Endometrial microvascular endothelial cells (primary cell): ENCODE data around the gene GTF2E1. TPM values are rescaled to one million over a fixed set of nuclear protein-coding genes. Genes with fewer than 3 reads are reported as not detected.
"Not testable (repeated sequence)": the region's sequence is repeated elsewhere in the genome, so short reads cannot be mapped to it uniquely, and the experiment has no call there.

Experiments used
- in situ Hi-C: cut with HindIII; loops from 2 replicates; pipeline ENCODE4 v1.10.0; 2017; ENCODE audit warnings: low sequenced_read_pairs, low pct_unique_long_range_greater_than_20kb; ENCODE audit errors: inconsistent ontology term
- total RNA-seq: library from RNA; depleted of rRNA; stranded (reverse); fragments of >200 nt; gene quantifications from one replicate; pipeline ENCODE4 v1.2.3, GENCODE V29; 2015; ENCODE audit errors: inconsistent ontology term

GTF2E1 gene
- total RNA-seq = 41.6 TPM

GRCh38 chr3:120742198-120742848 is at the start of gene GTF2E1, which contains the start of gene RABL3:
Gene GTF2E1, plus strand, starts transcription at chr3:120742744. Its CDS starts 7,809 bp downstream, at chr3:120750553.
Gene RABL3, minus strand, starts transcription at chr3:120742516. Its CDS starts 9 bp downstream, at chr3:120742507.
- in situ Hi-C loops = no loop called here

- in situ Hi-C loops = no loop called here
Measured at GRCh38 chr3:120693439-120694171, 48.9 kb upstream of the GTF2E1 start.

GRCh38 chr3:120699333-120699732 is 43.2 kb upstream of the GTF2E1 start:
- in situ Hi-C loops = no loop called here

GRCh38 chr3:120705884-120706582 is 36.5 kb upstream of the GTF2E1 start:
- in situ Hi-C loops = no loop called here

GRCh38 chr3:120706950-120707349 is 35.6 kb upstream of the GTF2E1 start:
- in situ Hi-C loops = no loop called here

GRCh38 chr3:120708408-120708807 is 34.1 kb upstream of the GTF2E1 start:
- in situ Hi-C loops = no loop called here

- in situ Hi-C loops = no loop called here
Measured at GRCh38 chr3:120710369-120710768, 32.2 kb upstream of the GTF2E1 start.

- in situ Hi-C loops = no loop called here
Measured at GRCh38 chr3:120713262-120713661, 29.3 kb upstream of the GTF2E1 start.

- in situ Hi-C loops = not testable (repeated sequence)
Measured at GRCh38 chr3:120719167-120719834, 23.2 kb upstream of the GTF2E1 start.

GRCh38 chr3:120726791-120727190 is 15.8 kb upstream of the GTF2E1 start:
- in situ Hi-C loops = no loop called here

- in situ Hi-C loops = no loop called here
Measured at GRCh38 chr3:120730576-120731542, 11.7 kb upstream of the GTF2E1 start.

GRCh38 chr3:120738006-120738405 is 4.5 kb upstream of the GTF2E1 start:
- in situ Hi-C loops = not testable (repeated sequence)

- in situ Hi-C loops = no loop called here
Measured at GRCh38 chr3:120741320-120741719, 1.2 kb upstream of the GTF2E1 start.

GRCh38 chr3:120741837-120742197 is 727 bp upstream of the GTF2E1 start:
- in situ Hi-C loops = no loop called here

- in situ Hi-C loops = no loop called here
Measured at GRCh38 chr3:120742849-120743365, 363 bp downstream of the GTF2E1 start.

- in situ Hi-C loops = no loop called here
Measured at GRCh38 chr3:120743556-120744195, 1.1 kb downstream of the GTF2E1 start.

GRCh38 chr3:120745466-120745865 is 2.9 kb downstream of the GTF2E1 start:
- in situ Hi-C loops = no loop called here

GRCh38 chr3:120749843-120750242 is 7.3 kb downstream of the GTF2E1 start:
- in situ Hi-C loops = no loop called here
